GM21367 (cell line): Measurements from ENCODE around the gene FRAS1.

Experiments
- ATAC-seq: cut with Tn5 transposase; IDR thresholded peaks from one replicate; pipeline ENCODE4 v1.9.1; 2021; ENCODE audit not compliant: unreplicated experiment

The FRAS1 gene

DNA sequence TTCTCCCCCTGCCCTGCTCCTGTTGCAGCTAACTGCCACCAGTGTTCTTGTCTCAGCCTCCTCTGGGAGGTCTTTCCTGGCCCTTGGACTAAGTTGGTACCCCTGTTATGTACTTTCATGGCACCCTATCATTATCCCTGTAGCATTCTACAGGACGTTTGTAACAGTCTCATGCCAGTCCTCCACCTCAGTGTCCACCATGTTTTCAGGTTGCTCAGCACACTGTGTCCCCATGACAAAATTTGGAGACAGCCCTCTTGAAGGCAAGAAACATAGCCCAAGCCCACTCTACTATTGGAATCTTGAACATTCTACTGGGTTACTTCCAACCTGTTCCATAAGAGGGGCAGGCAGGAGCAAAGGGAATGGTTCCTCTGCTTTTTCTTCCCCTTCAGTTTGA lies 300.0 kb downstream of the FRAS1 start:
- no peak for ATAC-seq

DNA sequence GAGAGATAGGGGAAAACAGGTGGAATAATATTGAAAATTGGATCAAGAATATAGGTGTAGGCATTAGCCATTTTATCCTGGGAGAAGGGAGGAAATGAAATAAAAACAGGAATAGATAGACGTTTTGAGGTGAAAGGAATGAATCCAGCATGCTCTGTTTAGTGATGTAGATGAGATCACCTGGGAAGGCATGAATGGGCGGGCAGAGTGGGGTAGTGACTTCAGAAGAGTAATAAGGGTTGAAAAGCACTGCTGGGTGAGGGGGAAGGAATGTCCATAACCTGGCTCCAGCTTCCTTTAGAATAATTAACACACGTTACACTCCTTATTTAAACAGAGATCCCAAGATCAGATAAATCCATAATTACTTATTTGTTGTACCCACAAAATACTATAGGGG lies 303.3 kb downstream of the FRAS1 start:
- no peak for ATAC-seq

DNA sequence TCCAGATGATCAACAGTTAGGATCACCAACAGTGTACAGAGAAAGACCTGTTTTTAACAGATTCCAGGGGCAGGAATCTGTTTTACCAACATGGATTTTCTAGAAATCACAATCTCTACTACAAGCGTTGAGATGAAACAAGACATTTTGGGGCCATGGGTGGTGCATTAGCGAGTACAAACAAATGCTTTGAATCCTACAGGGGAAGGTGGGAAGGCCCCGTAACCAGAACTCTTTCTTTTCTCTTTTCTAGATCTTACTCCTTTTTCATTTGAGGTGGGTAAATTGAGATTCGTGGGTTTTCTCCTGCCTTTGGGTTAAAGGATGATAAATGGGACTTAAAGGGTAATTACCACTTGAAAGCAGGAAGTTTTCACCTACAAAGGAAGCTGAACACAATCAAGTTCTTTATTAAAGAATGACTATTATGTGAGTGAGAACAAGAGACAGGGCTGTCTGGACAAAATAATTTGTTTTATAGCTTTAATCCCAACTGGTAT lies 304.5 kb downstream of the FRAS1 start:
- no peak for ATAC-seq

DNA sequence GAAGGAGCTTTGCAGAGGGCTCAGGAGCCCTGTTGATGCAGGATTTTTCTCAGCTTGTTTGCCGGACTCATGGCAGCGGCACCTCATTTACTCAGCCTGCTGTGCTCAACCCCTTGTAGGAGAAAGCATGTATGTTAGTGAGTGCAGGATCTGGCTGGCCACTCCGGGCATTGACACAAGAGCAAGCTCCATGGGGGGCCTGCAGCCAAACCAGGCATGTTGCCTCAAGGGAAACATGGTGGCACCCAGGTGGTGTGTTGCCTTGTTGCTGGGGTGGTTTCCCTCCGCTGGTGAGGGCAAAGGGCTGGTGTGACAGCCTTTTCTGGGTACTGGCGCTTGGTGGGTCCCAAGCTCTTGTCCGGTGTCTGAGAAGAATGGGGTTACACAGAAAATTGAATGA lies 305.2 kb downstream of the FRAS1 start:
- no peak for ATAC-seq

DNA sequence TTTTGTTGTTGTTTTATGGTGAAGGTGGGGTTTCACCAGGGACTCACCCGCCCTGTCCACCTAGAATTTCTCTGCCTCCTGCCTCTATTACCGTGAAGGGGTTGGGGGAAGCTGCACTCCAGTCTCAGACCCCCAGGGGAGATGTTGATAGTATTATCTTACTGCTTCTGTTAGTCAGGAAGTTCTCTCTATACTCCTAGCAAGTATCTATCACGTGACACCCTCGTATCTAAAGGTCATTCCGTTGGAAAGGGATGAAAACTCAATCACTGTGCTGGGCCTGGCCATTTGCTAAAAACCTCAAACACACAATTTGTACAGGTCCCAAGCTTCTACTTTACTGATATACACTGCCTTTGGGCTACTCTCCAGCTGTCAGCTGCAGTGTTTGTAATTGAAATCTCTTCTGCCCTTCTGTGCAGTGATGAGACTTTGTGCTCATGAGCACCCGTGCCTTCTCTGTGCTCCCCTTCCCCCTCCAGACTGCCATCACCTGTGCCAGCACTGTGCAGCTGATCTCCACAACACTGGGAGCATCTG lies 306.0 kb downstream of the FRAS1 start:
- ATAC-seq = no peak

DNA sequence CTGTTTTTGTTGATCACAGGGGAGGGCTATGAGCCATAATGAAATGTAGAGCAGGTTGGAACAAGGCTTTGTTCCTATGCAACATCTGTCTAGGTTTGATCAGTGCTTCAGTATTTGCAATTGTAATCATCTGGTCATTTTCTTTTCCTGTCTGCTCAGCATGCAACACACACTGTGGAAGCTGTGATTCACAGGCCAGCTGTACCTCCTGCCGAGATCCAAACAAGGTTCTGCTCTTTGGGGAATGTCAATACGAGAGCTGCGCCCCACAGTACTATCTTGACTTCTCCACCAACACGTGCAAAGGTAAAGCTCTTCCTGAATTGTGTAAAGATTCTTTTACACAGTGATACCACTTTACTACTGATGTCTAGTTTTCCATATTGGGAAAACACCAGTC lies 312.6 kb downstream of the FRAS1 start:
- ATAC-seq = no peak

DNA sequence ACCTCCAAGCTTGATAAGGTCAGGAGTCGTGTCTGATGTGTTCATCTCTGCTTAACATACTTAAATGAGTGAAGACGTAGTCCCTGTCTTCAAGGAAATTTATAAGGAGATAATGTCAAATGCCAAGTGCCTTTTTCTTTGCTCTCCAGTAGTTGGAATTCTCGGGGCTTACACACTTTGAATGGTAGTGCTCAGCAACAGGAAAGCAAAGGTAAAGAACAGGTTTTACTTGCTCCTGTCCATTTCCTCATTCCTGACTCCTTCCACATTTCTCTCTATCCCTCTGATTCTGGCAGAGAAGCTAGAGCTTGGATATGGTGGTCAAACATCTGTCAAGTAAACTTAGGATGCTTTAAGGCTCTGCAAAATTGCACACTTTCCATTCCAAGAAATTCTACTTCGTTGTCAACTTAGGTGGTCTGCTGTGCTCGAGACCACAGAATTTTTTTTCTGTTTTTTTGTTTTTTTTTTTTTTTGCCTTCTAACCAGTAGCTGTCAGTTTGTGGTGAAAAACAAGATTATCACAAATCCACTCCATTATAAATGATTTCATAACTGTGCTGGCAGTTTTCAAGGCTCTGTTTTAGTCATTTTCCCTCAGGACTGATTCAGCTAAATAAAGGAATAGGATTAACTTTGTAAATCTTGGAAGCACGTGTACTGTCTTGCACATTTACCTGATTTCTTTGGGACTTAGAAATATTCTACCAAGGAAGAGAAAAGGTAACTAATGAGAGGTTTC lies 313.7 kb downstream of the FRAS1 start:
- ATAC-seq = no peak

DNA sequence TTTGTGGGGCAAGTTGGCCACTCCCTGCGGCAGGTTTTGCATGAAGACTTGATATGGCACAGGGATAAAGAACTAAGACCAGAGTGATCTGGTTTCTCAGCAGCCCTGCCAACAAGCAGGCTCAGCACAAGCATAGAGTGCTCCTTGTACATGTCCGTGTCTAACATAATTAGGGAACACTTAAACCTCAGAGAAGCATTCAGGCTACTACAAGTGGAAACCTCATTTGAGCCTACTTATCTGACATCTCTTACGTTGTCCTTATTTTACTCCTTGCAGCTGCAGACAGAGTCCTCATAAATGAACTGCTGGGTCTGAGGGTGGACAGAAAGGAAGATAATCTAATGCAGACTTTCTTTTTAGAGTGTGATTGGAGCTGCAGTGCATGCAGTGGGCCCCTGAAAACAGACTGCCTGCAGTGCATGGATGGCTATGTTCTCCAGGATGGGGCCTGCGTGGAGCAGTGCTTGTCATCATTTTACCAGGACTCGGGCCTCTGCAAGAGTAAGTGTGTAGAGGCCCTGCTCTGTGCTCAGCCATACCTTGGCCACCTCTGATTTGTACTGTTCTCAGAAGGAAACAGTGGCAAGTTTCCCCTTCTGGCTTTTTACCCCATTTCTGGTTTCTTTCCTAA lies 315.3 kb downstream of the FRAS1 start:
- ATAC-seq = no peak

DNA sequence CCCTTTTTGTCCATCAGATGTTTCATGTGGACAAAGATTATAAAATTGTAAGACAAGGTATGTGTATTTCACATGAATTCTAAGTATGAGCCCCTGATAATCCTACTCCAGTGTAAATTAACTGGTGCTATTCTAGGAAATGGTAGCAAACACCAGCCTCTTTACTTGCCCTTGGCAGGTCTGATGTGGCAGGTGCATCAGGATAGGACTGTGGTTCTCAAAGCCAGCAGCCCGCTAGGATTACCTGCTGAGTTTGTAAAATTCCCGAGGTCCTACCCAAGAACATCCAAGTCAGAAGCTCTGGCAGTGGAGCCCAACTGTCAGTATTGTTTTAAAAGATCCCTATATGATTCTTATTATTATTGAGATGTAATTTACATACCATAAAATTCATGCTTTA lies 320.4 kb downstream of the FRAS1 start:
- no peak for ATAC-seq

DNA sequence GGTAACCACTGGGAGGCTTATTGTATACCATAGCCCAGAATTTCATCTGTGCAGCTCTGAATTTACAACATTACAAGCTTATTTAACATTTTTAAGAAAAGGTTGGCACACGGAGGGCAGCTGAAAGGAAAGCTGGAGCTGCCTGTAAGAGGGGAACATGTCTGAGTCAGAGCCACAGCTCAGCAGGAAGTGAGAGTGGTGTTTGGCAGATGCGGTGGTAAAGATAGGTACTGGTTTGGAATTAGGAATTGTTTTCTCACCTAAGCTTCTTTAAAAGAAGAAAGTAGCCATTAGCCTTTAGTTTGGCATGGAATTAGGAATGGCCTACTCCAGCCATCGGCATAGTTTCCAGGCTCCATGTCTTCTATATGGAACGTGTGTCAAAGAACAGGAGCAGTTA lies 321.9 kb downstream of the FRAS1 start:
- no peak for ATAC-seq

DNA sequence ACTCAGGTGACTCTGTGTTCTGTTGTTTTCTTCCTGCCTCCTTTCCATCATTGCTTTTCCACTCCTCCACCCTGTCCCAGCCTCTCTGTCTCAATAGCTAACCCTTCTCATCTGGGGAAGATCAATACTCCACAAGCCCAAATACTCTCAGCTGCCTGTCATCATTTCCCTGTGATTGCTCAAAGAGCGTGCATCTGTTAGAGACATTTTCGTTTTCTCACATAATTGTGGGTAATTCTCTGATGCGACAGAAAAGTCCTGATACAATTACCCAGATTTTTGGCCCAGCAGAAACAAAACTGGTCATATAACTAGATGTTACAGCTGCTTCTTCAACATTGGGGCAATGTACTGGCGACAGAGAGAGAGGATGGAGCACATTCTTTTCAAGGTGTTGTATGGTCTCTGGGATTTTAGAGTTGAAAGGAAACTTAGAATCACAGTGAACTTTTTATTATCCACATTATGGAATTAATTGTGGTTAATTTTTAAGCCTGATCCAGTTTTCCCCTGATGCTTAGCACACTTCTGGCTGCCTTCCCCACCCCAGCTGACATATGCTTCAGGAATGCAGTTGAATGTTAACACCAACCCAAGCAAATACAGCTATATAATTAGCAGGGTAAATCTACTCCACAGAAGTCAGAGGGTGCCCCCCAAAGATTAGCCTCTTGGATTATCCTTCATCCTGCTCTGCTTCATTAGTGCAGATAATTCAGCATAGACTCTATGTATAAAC lies 323.0 kb downstream of the FRAS1 start:
- no peak for ATAC-seq

DNA sequence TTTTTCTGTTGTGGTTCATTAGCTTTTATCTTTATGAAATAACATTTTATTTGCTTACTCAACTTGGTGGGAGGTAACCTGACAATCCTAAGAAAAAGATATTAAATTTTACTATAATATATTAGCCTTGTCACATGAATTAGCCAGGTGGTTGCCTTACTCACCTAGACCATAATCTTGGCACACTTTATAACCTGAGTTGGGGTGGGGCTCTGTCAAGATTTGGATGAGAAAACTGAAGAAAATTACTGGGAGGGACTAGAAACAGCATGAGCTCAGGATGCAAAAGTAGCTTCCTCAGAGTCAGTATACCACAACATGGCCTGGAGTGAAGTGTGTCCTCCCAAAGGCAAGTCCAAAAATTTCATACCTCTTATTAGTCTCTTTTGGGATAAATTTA lies 329.6 kb downstream of the FRAS1 start:
- ATAC-seq = no peak

DNA sequence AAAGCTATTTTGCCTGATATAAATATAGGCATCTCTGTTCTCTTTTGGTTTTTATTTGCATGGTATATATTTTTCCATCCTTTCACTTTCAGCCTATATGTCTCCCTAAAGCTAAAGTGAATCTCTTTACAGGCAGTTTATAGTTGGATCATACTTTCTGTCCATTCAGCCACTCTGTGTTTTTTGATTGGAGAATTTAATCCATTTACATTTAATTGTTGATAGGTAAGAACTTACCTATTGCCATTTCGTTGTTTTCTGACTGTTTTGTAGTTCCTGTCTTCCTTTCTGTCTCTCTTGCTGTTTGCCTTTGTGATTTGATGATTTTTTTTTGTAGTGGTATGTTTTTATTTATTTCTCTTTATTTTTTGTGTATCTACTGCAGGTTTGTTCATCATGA lies 338.5 kb downstream of the FRAS1 start:
- no peak for ATAC-seq

DNA sequence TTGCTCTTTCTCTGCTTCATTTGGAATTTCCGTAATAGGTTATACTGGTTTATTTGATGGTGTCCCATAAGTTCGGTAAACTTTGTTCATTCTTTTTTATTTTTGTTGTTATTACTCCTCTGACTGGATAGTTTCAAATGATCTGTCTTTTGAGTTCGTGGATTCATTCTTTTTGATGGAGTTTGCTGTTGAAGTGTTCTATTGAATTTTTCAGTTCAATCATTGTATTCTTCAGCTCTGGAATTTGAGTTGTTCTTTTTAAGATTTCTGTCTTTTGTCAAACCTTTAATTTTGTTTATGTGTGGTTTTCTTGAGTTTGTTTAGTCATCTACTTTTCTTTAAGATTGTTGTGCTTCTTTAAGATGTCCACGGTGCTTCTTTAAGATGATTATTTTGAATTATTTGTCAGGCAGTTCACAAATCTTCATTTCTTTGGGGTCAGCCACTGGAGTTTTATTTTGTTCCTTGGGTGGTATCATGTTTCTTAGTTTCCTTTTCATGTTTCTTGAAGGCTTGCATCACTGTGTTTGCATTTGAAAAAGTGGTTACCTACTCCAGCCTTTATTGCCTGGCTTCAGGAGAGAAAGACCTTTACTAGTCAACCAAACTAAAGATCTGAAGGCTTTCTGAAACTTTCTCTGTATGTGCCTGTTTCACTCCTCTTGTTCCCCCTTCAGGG lies 339.6 kb downstream of the FRAS1 start:
- no peak for ATAC-seq

DNA sequence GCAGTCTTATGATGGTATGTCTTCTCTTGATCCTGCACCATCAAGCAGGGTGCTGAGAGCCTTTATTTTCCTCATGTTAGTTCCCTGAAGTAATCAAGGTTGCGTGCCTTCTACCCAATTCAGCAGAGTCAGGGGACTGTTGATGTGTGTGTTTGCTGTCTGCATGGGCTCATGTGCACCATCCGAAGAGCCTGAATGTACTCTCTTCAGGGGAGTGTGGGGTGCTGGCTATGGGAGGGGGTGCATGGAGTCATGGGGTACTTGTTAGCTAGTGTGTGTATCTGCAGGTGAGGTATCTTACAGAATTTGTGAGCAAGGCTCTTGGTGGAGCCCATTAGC lies 340.1 kb downstream of the FRAS1 start:
- no peak for ATAC-seq

DNA sequence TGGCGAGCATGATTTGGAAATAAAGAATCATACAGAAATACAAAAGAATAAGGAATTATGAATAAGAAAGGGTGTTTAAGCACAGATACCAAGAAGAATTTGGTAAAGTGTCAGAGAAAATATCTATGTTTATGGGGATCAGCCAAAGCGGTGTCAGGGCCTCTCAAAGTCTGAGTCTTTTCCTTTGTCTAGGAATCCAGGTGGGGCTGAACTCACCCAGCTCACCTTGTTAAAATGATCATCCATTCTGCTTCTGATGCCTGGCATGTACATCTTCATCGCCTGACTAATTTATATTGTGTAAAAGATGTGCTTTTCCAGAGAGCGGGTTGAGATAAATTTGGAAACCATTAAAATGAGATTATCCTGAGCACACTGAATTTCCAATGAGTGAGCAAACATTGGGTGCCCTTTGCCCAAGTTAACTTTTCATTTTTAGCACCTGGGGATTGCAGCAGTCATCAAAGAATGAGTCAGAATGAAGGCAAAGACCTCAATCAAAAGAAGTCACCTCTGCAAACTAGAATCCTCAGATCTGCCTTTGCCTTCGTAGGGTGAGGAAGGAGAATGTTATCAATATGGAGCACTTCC lies 352.6 kb downstream of the FRAS1 start:
- no peak for ATAC-seq

DNA sequence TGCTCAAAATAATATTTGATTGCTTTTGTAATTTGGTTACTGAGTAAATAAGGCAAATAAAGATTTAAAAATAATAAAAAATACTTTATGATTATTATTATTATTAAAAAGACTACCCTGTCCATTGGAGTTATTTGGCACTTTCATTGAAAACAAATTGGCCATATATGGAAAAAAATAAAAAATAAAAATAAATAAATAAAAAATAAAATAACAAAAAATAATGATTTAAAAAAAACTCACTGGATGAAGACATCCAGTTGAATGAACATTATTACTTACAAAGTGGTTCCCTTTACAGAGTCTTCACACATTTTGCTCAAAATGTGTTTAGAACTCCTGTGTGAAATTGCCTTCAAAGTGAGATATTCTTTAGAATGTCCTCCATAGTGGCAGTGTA lies 353.1 kb downstream of the FRAS1 start:
- ATAC-seq = no peak

DNA sequence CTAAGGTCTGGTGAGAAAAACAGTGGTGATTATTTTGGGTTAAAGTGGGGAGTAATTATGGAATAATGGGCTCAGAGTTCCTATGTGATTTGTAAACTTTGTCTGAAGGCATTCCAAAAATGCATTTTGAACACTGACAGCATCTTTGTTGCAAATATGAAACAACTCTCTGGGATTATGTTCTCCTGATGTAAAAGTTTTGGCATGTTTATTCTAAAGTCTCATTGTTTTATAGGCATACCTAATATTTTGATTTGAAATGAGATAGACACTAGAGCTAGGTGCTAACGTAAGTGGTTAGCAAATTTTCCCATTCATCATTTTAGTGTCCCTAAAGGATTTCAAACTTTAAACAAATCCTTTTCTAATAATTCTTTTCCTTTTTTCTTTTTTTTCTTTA lies 353.6 kb downstream of the FRAS1 start:
- ATAC-seq = no peak

DNA sequence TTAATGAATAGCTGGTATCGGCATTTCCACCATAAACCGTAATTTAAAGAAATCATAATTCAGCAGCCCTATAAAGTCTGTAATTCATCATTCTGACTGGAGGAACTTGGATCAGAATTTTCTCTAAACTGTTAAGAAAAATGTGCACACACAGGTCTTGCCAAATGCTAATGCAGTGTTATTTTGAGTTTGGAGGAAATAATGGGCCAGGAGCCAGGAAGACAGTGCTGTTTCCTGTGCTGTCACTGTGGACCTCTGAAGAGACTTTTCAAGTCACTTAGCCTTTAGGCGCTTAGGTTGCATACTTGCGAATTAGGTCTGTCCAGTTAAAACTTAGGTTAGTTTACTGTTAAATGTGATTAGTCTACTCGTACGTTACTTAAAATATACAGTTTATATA lies 357.0 kb downstream of the FRAS1 start:
- ATAC-seq = no peak

DNA sequence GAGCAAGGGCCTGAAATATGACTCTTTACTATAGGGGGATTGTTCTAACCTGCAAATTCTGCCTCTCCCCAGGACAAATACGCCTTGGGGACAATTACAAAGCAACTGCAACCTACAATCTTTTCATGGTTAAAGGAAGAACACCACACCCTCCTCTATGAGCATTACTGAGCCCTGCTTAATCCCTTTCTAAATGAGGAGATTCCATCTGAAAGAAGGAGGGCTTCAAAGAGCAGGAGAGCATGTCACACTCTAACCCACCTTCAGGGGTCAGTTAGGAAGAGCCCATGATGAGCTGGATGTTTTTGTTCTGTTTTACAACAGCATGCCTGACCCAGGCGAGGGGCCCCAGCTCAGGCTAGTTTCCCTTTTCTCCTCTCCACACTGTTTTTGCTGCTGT lies 360.5 kb downstream of the FRAS1 start:
- ATAC-seq = no peak

DNA sequence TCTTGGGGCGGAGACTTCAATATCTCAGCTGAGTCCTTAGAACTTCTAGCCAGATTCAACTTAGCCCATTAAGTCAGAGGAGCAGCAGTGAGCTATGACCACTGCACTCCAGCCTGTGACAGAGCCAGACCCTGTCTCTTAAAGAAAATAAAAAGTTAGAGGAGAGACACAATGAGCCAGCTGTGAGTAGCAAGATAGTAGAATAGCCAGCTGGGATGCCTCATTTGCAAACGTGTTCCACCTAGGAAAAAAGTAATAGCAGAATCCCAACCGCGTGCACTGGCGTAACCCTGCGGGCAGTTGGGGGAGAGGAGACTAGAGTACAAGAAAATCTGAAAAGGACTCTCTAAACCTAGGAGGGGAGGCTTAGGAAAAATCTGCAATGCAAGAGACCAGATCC lies 361.3 kb downstream of the FRAS1 start:
- ATAC-seq = no peak
